ENCODE results near the gene CIAO3.

DNA sequence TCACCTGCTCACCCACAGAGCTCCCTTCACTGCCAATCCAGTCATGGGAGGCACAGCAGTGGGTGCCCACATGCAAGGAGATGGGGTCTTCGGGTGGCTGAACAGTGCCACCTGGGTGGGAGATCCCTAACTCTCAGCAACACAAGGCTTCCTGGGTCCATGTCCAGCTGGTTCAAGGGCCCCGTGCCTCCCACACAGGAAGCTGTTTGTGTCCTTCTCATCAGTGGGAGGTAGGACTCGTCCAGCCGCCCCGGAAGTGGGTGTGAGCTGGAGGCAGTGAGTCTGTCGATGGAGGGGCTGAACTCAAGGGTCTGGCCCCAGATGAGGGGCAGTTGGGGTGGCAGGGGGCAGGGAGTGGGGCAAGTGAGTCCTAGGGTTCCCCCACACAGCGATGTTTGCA, 36.8 kb downstream of the CIAO3 start:
- TF ChIP-seq, protein P1, sequence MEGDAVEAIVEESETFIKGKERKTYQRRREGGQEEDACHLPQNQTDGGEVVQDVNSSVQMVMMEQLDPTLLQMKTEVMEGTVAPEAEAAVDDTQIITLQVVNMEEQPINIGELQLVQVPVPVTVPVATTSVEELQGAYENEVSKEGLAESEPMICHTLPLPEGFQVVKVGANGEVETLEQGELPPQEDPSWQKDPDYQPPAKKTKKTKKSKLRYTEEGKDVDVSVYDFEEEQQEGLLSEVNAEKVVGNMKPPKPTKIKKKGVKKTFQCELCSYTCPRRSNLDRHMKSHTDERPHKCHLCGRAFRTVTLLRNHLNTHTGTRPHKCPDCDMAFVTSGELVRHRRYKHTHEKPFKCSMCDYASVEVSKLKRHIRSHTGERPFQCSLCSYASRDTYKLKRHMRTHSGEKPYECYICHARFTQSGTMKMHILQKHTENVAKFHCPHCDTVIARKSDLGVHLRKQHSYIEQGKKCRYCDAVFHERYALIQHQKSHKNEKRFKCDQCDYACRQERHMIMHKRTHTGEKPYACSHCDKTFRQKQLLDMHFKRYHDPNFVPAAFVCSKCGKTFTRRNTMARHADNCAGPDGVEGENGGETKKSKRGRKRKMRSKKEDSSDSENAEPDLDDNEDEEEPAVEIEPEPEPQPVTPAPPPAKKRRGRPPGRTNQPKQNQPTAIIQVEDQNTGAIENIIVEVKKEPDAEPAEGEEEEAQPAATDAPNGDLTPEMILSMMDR (IDR thresholded peaks at IDR 0.05; ENCODE audit: poor library complexity, severe bottlenecking), result no peak
- no peak for TF ChIP-seq EZH2 (IDR thresholded peaks at IDR 0.05; ENCODE audit: borderline replicate concordance, insufficient read depth, low read length, poor library complexity, severe bottlenecking)
- no peak for TF ChIP-seq EP300 (conservative IDR thresholded peaks at IDR 0.05; ENCODE audit: poor library complexity, severe bottlenecking)
- no peak for TF ChIP-seq SMC3 (conservative IDR thresholded peaks at IDR 0.05; ENCODE audit: poor library complexity)
- TF ChIP-seq POLR2AphosphoS5 (IDR thresholded peaks at IDR 0.05), result no peak
- TF ChIP-seq, protein P2, sequence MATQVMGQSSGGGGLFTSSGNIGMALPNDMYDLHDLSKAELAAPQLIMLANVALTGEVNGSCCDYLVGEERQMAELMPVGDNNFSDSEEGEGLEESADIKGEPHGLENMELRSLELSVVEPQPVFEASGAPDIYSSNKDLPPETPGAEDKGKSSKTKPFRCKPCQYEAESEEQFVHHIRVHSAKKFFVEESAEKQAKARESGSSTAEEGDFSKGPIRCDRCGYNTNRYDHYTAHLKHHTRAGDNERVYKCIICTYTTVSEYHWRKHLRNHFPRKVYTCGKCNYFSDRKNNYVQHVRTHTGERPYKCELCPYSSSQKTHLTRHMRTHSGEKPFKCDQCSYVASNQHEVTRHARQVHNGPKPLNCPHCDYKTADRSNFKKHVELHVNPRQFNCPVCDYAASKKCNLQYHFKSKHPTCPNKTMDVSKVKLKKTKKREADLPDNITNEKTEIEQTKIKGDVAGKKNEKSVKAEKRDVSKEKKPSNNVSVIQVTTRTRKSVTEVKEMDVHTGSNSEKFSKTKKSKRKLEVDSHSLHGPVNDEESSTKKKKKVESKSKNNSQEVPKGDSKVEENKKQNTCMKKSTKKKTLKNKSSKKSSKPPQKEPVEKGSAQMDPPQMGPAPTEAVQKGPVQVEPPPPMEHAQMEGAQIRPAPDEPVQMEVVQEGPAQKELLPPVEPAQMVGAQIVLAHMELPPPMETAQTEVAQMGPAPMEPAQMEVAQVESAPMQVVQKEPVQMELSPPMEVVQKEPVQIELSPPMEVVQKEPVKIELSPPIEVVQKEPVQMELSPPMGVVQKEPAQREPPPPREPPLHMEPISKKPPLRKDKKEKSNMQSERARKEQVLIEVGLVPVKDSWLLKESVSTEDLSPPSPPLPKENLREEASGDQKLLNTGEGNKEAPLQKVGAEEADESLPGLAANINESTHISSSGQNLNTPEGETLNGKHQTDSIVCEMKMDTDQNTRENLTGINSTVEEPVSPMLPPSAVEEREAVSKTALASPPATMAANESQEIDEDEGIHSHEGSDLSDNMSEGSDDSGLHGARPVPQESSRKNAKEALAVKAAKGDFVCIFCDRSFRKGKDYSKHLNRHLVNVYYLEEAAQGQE (IDR thresholded peaks at IDR 0.05; ENCODE audit: borderline replicate concordance), result no peak
- TF ChIP-seq TAF1 (IDR thresholded peaks at IDR 0.05; ENCODE audit: low read depth), result no peak
- no peak for TF ChIP-seq RAD21 (conservative IDR thresholded peaks at IDR 0.05)
